ENCODE measurements around the gene MST1.

Gene MST1

DNA sequence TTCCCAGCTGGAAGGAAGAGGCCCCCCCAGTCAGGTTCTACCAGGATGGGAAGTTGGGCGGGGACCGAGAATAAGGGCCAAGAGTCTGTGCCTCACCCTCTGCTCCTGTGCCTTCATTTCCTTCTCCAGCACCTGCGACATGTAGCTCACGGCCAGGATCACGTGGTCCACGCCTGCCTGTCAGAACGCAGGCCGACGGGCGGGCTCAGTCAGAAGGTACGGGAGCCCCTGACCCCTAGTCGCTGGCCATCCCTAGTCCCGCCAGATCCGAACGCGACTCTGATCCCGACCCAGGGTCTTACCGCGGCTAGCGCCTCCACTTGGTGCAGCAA lies 34.0 kb upstream of the MST1 start:
- TF ChIP-seq JUND (IDR thresholded peaks at IDR 0.05; ENCODE audit: low read depth): no peak
- in situ Hi-C loops (cut with HindIII; ENCODE audit: low pct_unique_long_range_greater_than_20kb, low sequenced_read_pairs): no loop called here
- DNase-seq (ENCODE audit: low read depth in 1 of 2, low spot score in 1 of 2): peak; percentile 67 to 72

GRCh38 chr3:49722896-49723295 lies 33.6 kb upstream of the MST1 start:
- DNase-seq (ENCODE audit: low read depth in 1 of 2, low spot score in 1 of 2): no peak
- in situ Hi-C loops (cut with HindIII; ENCODE audit: low pct_unique_long_range_greater_than_20kb, low sequenced_read_pairs): no loop called here
- TF ChIP-seq JUND (IDR thresholded peaks at IDR 0.05; ENCODE audit: low read depth): no peak

GRCh38 chr3:49721896-49722781 lies 32.9 kb upstream of the MST1 start:
- no peak for DNase-seq (ENCODE audit: low read depth in 1 of 2, low spot score in 1 of 2)
- in situ Hi-C loops (cut with HindIII; ENCODE audit: low pct_unique_long_range_greater_than_20kb, low sequenced_read_pairs): no loop called here
- TF ChIP-seq JUND (IDR thresholded peaks at IDR 0.05; ENCODE audit: low read depth): no peak

GRCh38 chr3:49721596-49721895 lies 32.3 kb upstream of the MST1 start:
- TF ChIP-seq JUND (IDR thresholded peaks at IDR 0.05; ENCODE audit: low read depth): no peak
- in situ Hi-C loops (cut with HindIII; ENCODE audit: low pct_unique_long_range_greater_than_20kb, low sequenced_read_pairs): no loop called here

DNA sequence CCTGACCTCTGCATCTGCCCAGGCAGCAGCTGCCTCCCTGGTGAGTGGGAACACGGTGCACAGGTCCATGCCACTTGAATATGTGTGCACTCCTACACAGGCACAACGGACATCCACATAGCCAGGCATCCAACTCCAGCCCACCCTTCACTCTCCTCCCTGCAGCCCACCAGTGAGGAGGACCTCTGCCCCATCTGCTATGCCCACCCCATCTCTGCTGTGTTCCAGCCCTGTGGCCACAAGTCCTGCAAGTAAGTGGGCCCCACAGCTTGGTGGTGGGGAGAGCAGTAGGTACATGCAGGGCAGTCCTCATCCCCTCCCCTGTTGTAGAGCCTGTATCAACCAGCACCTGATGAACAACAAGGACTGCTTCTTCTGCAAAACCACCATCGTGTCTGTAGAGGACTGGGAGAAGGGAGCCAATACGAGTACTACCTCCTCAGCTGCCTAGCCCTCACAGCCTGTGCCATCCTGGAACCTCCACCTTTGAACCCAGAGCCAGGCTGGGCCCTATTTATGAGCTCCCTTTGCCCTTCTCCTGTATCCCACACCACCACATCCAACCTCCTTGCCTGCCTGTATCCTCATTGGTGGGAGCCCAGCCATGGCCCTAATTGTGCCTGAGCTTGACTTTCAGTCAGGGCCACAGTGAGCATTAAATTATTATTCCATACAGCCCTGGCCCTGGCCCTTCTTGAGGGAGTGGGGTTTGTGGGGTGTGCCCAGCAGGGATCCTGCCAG lies 31.8 kb upstream of the MST1 start:
- DNase-seq (ENCODE audit: low read depth in 1 of 2, low spot score in 1 of 2): no peak
- TF ChIP-seq JUND (IDR thresholded peaks at IDR 0.05; ENCODE audit: low read depth): no peak

More at GRCh38 chr3:49721596-49721895, 32.3 kb upstream of the MST1 start:
- no peak for DNase-seq (ENCODE audit: low read depth in 1 of 2, low spot score in 1 of 2)

GRCh38 chr3:49719214-49719884 lies 30.1 kb upstream of the MST1 start, which contains the start of gene AMIGO3:
Gene AMIGO3 (minus strand): TSS chr3:49719684. CDS start chr3:49719465, 219 bp downstream.
- in situ Hi-C loops (cut with HindIII; ENCODE audit: low pct_unique_long_range_greater_than_20kb, low sequenced_read_pairs): no loop called here
- DNase-seq (ENCODE audit: low read depth in 1 of 2, low spot score in 1 of 2): peak; percentile 42 to 68
- no peak for TF ChIP-seq JUND (IDR thresholded peaks at IDR 0.05; ENCODE audit: low read depth)

More for the DNA sequence above, 31.8 kb upstream of the MST1 start:
- in situ Hi-C loops (cut with HindIII; ENCODE audit: low pct_unique_long_range_greater_than_20kb, low sequenced_read_pairs): no loop called here

GRCh38 chr3:49718858-49719213 lies 29.6 kb upstream of the MST1 start:
- DNase-seq (ENCODE audit: low read depth in 1 of 2, low spot score in 1 of 2): no peak
- in situ Hi-C loops (cut with HindIII; ENCODE audit: low pct_unique_long_range_greater_than_20kb, low sequenced_read_pairs): no loop called here
- no peak for TF ChIP-seq JUND (IDR thresholded peaks at IDR 0.05; ENCODE audit: low read depth)

- no peak for DNase-seq (ENCODE audit: low read depth in 1 of 2, low spot score in 1 of 2)
- in situ Hi-C loops (cut with HindIII; ENCODE audit: low pct_unique_long_range_greater_than_20kb, low sequenced_read_pairs): no loop called here
- no peak for TF ChIP-seq JUND (IDR thresholded peaks at IDR 0.05; ENCODE audit: low read depth)
Observed at GRCh38 chr3:49717959-49718857, 28.9 kb upstream of the MST1 start.

GRCh38 chr3:49717211-49717958 lies 28.1 kb upstream of the MST1 start:
- TF ChIP-seq JUND (IDR thresholded peaks at IDR 0.05; ENCODE audit: low read depth): no peak
- DNase-seq (ENCODE audit: low read depth in 1 of 2, low spot score in 1 of 2): no peak
- in situ Hi-C loops (cut with HindIII; ENCODE audit: low pct_unique_long_range_greater_than_20kb, low sequenced_read_pairs): no loop called here

DNA sequence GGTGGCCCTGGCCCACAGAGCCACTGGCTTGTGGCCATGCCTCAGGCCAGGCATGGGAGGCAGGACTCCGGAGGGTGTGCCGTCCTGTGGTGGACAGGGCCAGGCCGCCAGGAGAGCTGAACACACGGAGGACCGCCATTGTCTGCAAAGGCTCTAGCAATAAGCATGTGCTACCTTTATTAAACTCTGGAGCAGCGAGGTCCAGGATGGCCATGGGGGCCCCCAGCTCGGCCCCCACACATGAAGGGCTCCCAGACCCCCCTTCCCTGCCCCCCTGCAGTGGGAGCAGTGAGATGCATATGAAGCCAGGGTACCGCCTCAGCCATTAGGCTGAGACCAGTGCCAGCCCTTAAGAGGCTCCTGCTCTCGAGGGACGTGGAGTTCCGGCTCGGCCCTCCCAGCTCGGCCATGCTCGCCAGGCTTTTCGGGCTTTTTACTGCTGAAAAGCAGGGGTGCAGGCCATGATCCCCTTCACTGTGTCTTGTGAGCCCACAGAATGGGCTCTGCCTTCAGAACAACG lies 27.5 kb upstream of the MST1 start:
- no peak for DNase-seq (ENCODE audit: low read depth in 1 of 2, low spot score in 1 of 2)
- no peak for TF ChIP-seq JUND (IDR thresholded peaks at IDR 0.05; ENCODE audit: low read depth)
- in situ Hi-C loops (cut with HindIII; ENCODE audit: low pct_unique_long_range_greater_than_20kb, low sequenced_read_pairs): no loop called here

GRCh38 chr3:49716169-49716568 lies 26.9 kb upstream of the MST1 start:
- TF ChIP-seq JUND (IDR thresholded peaks at IDR 0.05; ENCODE audit: low read depth): no peak
- in situ Hi-C loops (cut with HindIII; ENCODE audit: low pct_unique_long_range_greater_than_20kb, low sequenced_read_pairs): no loop called here
- no peak for DNase-seq (ENCODE audit: low read depth in 1 of 2, low spot score in 1 of 2)

Data from T47D (cell line).